ENCODE measurements around the gene SCUBE3.

SCUBE3 gene

GRCh38 chr6:35280903-35281302 is 67.1 kb downstream of the SCUBE3 start:
- DNase-seq (ENCODE audit: low read depth), result no peak
- no peak overlapping the region for H3K4me3 ChIP-seq (ENCODE audit: control insufficient read depth, low read depth, low read length)
- TF ChIP-seq CTCF (conservative IDR thresholded peaks at IDR 0.05; ENCODE audit: control insufficient read depth, insufficient read depth, low read depth, low read length), result no peak

GRCh38 chr6:35282472-35282871 is 68.7 kb downstream of the SCUBE3 start:
- no peak for DNase-seq (ENCODE audit: low read depth)
- H3K4me3 ChIP-seq (ENCODE audit: control insufficient read depth, low read depth, low read length), result no peak overlapping the region
- no peak for TF ChIP-seq CTCF (conservative IDR thresholded peaks at IDR 0.05; ENCODE audit: control insufficient read depth, insufficient read depth, low read depth, low read length)

- DNase-seq (ENCODE audit: low read depth), result no peak
- H3K4me3 ChIP-seq (ENCODE audit: control insufficient read depth, low read depth, low read length), result no peak overlapping the region
- TF ChIP-seq CTCF (conservative IDR thresholded peaks at IDR 0.05; ENCODE audit: control insufficient read depth, insufficient read depth, low read depth, low read length), result no peak
Observed at GRCh38 chr6:35283361-35283760, 69.6 kb downstream of the SCUBE3 start.

- TF ChIP-seq CTCF (conservative IDR thresholded peaks at IDR 0.05; ENCODE audit: control insufficient read depth, insufficient read depth, low read depth, low read length), result no peak
Observed at GRCh38 chr6:35287671-35288396, 74.1 kb downstream of the SCUBE3 start.

GRCh38 chr6:35288834-35289233 is 75.1 kb downstream of the SCUBE3 start:
- no peak for TF ChIP-seq CTCF (conservative IDR thresholded peaks at IDR 0.05; ENCODE audit: control insufficient read depth, insufficient read depth, low read depth, low read length)
- no peak for DNase-seq (ENCODE audit: low read depth)
- no peak overlapping the region for H3K4me3 ChIP-seq (ENCODE audit: control insufficient read depth, low read depth, low read length)

More at GRCh38 chr6:35287671-35288396, 74.1 kb downstream of the SCUBE3 start:
- peak; percentile 41 for DNase-seq (ENCODE audit: low read depth)
- no peak overlapping the region for H3K4me3 ChIP-seq (ENCODE audit: control insufficient read depth, low read depth, low read length)

- no peak for DNase-seq (ENCODE audit: low read depth)
- no peak overlapping the region for H3K4me3 ChIP-seq (ENCODE audit: control insufficient read depth, low read depth, low read length)
- TF ChIP-seq CTCF (conservative IDR thresholded peaks at IDR 0.05; ENCODE audit: control insufficient read depth, insufficient read depth, low read depth, low read length), result no peak
Observed at GRCh38 chr6:35291491-35291890, 77.7 kb downstream of the SCUBE3 start.
